ENCODE results near the gene ASXL2. TPM values are rescaled to one million over a fixed set of nuclear protein-coding genes. Genes with fewer than 3 reads are reported as not detected.
A peak's percentile ranks its signal among the peaks of the same experiment; 100 is the strongest.

ASXL2 gene
- total and polyA plus RNA-seq, 2 of the 13 experiments (the other 11 are each of a cell fraction or from before 2014, with no cell fraction given), result 12.1 to 19.2 TPM

GRCh38 chr2:25878361-25879132 lies at the start of gene ASXL2 (continued):
- peak; percentile 27; the same call in 1 of the 2 replicates for TF ChIP-seq NFYB (CRISPR knock-in tag; IDR thresholded peaks at IDR 0.05)
- TF ChIP-seq GLI4 (CRISPR knock-in tag; IDR thresholded peaks at IDR 0.05; ENCODE audit: borderline replicate concordance), result no peak; the same call in 1 of the 2 replicates
- TF ChIP-seq ZNF18 (CRISPR knock-in tag; IDR thresholded peaks at IDR 0.05; ENCODE audit: insufficient replicate concordance), result peak; percentile 93
- TF ChIP-seq ZNF879 (CRISPR knock-in tag; IDR thresholded peaks at IDR 0.05), result peak; percentile 37; the same call in 1 of the 2 replicates
- no peak for TF ChIP-seq SNAPC4 (CRISPR knock-in tag; IDR thresholded peaks at IDR 0.05)
- TF ChIP-seq RNF219 (CRISPR knock-in tag; IDR thresholded peaks at IDR 0.05), result no peak
- no peak for TF ChIP-seq SMAD9 (CRISPR knock-in tag; IDR thresholded peaks at IDR 0.05)
- no peak for TF ChIP-seq ZNF619 (CRISPR knock-in tag; IDR thresholded peaks at IDR 0.05)
- peak; percentile 67; the same call in 1 of the 2 replicates for TF ChIP-seq ZNF142 (CRISPR knock-in tag; IDR thresholded peaks at IDR 0.05)
- TF ChIP-seq SIN3A (IDR thresholded peaks at IDR 0.05; ENCODE audit: borderline replicate concordance, low read depth, low read length), result peak; percentile 76; the same call in 1 of the 2 replicates
- no peak for TF ChIP-seq SRSF9 (IDR thresholded peaks at IDR 0.05; ENCODE audit: borderline replicate concordance, insufficient read depth, low read depth, low read length, poor library complexity, severe bottlenecking)
